Neural cell (in vitro differentiated cells): Measurements from ENCODE around the gene GRB7. TPM values are rescaled to one million over a fixed set of nuclear protein-coding genes. Genes with fewer than 3 reads are reported as not detected.

Experiments
- H2AFZ ChIP-seq: fragments of 200-600, 300-800 bp; sonication (generic), shearing (Covaris generic); 2 replicates; pipeline ENCODE4 v1.6.0; 2014; ENCODE audit warnings: low read depth, mild to moderate bottlenecking, antibody characterized with exemption, low read length, moderate library complexity
- H3F3A ChIP-seq: fragments of 200-600 bp; shearing (Covaris generic); 2 replicates; pipeline ENCODE4 v1.6.1; 2016; ENCODE audit warnings: mild to moderate bottlenecking, moderate library complexity, mixed read lengths, antibody characterized with exemption, low read length; ENCODE audit not compliant: insufficient read depth, poor library complexity, severe bottlenecking
- H3K27ac ChIP-seq: fragments of 200-600, 300-800 bp; sonication (generic), shearing (Covaris generic); 2 replicates; pipeline ENCODE4 v1.5.1; 2014; ENCODE audit warnings: mild to moderate bottlenecking, low read length, moderate library complexity
- H3K27me3 ChIP-seq: fragments of 300-800, 200-600 bp; sonication (generic), shearing (Covaris generic); 2 replicates; pipeline ENCODE4 v1.6.0; 2014; ENCODE audit warnings: mild to moderate bottlenecking, low read depth, low read length, moderate library complexity; ENCODE audit not compliant: insufficient read depth
- H3K36me3 ChIP-seq: fragments of 300-800, 200-600 bp; sonication (generic), shearing (Covaris generic); 2 replicates; pipeline ENCODE4 v1.5.1; 2014; ENCODE audit warnings: mild to moderate bottlenecking, antibody characterized with exemption, low read length, moderate library complexity; ENCODE audit not compliant: insufficient read depth
- H3K4me2 ChIP-seq: fragments of 300-800, 200-600 bp; sonication (generic), shearing (Covaris generic); 2 replicates; pipeline ENCODE4 v1.6.0; 2014; ENCODE audit warnings: mild to moderate bottlenecking, low read length
- H3K4me3 ChIP-seq: fragments of 300-800, 200-600 bp; sonication (generic), shearing (Covaris generic); 2 replicates; pipeline ENCODE4 v1.5.1; 2014; ENCODE audit warnings: mild to moderate bottlenecking, low read length, moderate library complexity
- H3K79me2 ChIP-seq: fragments of 200-600 bp; shearing (Covaris generic); replicated peaks from 2 replicates; pipeline ENCODE4 v1.6.0; 2014; ENCODE audit warnings: mild to moderate bottlenecking, low read length, moderate library complexity; ENCODE audit not compliant: insufficient read depth
- H3K9ac ChIP-seq: fragments of 300-800, 200-600 bp; sonication (generic), shearing (Covaris generic); 2 replicates; pipeline ENCODE4 v1.6.1; 2016; ENCODE audit warnings: mild to moderate bottlenecking, low read length, mixed read lengths
- H3K9me2 ChIP-seq: fragments of 200-600 bp; shearing (Covaris generic); 2 replicates; pipeline ENCODE4 v1.6.1; 2016; ENCODE audit warnings: mild to moderate bottlenecking, low read length, mixed read lengths; ENCODE audit not compliant: insufficient read depth
- H3K9me3 ChIP-seq: fragments of 200-600, 300-800 bp; sonication (generic), shearing (Covaris generic); 2 replicates; pipeline ENCODE4 v1.6.1; 2016; ENCODE audit warnings: mild to moderate bottlenecking, mixed run types, low read length, moderate library complexity, mixed read lengths
- H4K20me1 ChIP-seq: fragments of 200-600 bp; shearing (Covaris generic); 2 replicates; pipeline ENCODE4 v1.6.1; 2016; ENCODE audit warnings: mild to moderate bottlenecking, mixed run types; ENCODE audit not compliant: insufficient read depth
- CTCF ChIP-seq: fragments of 450-650 bp; IDR thresholded peaks from 2 replicates; pipeline ENCODE4 v1.5.1; 2014; ENCODE audit warnings: antibody characterized with exemption, mild to moderate bottlenecking, moderate library complexity; ENCODE audit not compliant: poor library complexity, severe bottlenecking
- EP300 ChIP-seq: fragments of 450-650 bp; conservative IDR thresholded peaks from 2 replicates; pipeline ENCODE4 v1.6.1; 2014; ENCODE audit warnings: antibody characterized with exemption, mild to moderate bottlenecking, moderate library complexity; ENCODE audit not compliant: poor library complexity, severe bottlenecking
- EZH2 ChIP-seq: fragments of 200-600, 300-800 bp; shearing (Covaris generic), sonication (generic); IDR thresholded peaks from 2 replicates; pipeline ENCODE4 v1.6.1; 2014; ENCODE audit warnings: antibody characterized with exemption, low read length, borderline replicate concordance, mild to moderate bottlenecking; ENCODE audit not compliant: insufficient read depth, poor library complexity, severe bottlenecking
- MXI1 ChIP-seq: fragments of 450-650 bp; conservative IDR thresholded peaks from 2 replicates; pipeline ENCODE4 v1.6.1; 2014; ENCODE audit warnings: antibody characterized with exemption, mild to moderate bottlenecking; ENCODE audit not compliant: poor library complexity, severe bottlenecking
- POLR2AphosphoS5 ChIP-seq: IDR thresholded peaks from 2 replicates; pipeline ENCODE4 v1.6.1; 2012
- RAD21 ChIP-seq: fragments of 450-650 bp; conservative IDR thresholded peaks from 2 replicates; pipeline ENCODE4 v1.6.1; 2014; ENCODE audit warnings: antibody characterized with exemption, mild to moderate bottlenecking, moderate library complexity
- REST ChIP-seq: IDR thresholded peaks from 2 replicates; pipeline ENCODE4 v1.6.1; 2012; ENCODE audit warnings: borderline replicate concordance
- SMC3 ChIP-seq: fragments of 450-650 bp; conservative IDR thresholded peaks from 2 replicates; pipeline ENCODE4 v1.6.1; 2014; ENCODE audit warnings: antibody characterized with exemption, mild to moderate bottlenecking, moderate library complexity; ENCODE audit not compliant: poor library complexity
- TAF1 ChIP-seq: IDR thresholded peaks from 2 replicates; pipeline ENCODE4 v1.6.1; 2012; ENCODE audit warnings: low read depth
- polyA plus RNA-seq: library from polyadenylated mRNA; depleted of rRNA; stranded (reverse); fragments of >200 nt; gene quantifications from 2 replicates; pipeline ENCODE4 v1.2.3, GENCODE V29; 2014

The GRB7 gene
- polyA plus RNA-seq, 1 donor from 2014 or later, result not detected

- Histone ChIP-seq H3K9me3 (no peaks in the 10 kb centered on the region), H3F3A (no peaks in the 10 kb centered on the region), H3K36me3 (no peaks in the 10 kb centered on the region)
These were observed 18.0 kb upstream of the GRB7 start for GRCh38 chr17:39719563-39720355.

GRCh38 chr17:39722104-39722503 is 15.6 kb upstream of the GRB7 start:
- no peak overlapping the region for H3K4me2 ChIP-seq
- TF ChIP-seq MXI1, result no peak
- no peak for TF ChIP-seq RAD21
- TF ChIP-seq EZH2, result no peak
- no peak for TF ChIP-seq SMC3
- no peak for TF ChIP-seq CTCF
- no peak for TF ChIP-seq TAF1
- no peak for TF ChIP-seq EP300
- H3K36me3 ChIP-seq, result no peaks in the 10 kb centered on the region

More at GRCh38 chr17:39719563-39720355, 18.0 kb upstream of the GRB7 start:
- no peaks in the 10 kb centered on the region for H4K20me1 ChIP-seq
- TF ChIP-seq EP300 (no peak), RAD21 (no peak), POLR2AphosphoS5 (no peak), EZH2 (no peak), CTCF (no peak), MXI1 (no peak), REST (no peak), SMC3 (no peak), TAF1 (no peak)
- no peak overlapping the region for H2AFZ ChIP-seq
- H3K4me2 ChIP-seq, result no peak overlapping the region
- no peaks in the 10 kb centered on the region for H3K9me2 ChIP-seq
- no peak overlapping the region for H3K4me3 ChIP-seq
- H3K27me3 ChIP-seq, result no peaks in the 10 kb centered on the region
- no peak overlapping the region for H3K9ac ChIP-seq
- no peaks in the 10 kb centered on the region for H3K79me2 ChIP-seq
- H3K27ac ChIP-seq, result no peak overlapping the region

More at GRCh38 chr17:39722104-39722503, 15.6 kb upstream of the GRB7 start:
- Histone ChIP-seq H4K20me1 (no peaks in the 10 kb centered on the region), H3F3A (no peaks in the 10 kb centered on the region), H3K27ac (no peak overlapping the region), H3K9ac (no peak overlapping the region), H3K9me2 (no peaks in the 10 kb centered on the region), H2AFZ (no peak overlapping the region), H3K4me3 (no peak overlapping the region), H3K27me3 (no peaks in the 10 kb centered on the region), H3K79me2 (no peaks in the 10 kb centered on the region), H3K9me3 (no peaks in the 10 kb centered on the region)
